GM21381 (cell line): ENCODE results near the gene TMEM255B.

ENCODE experiments used
- ATAC-seq: cut with Tn5 transposase; IDR thresholded peaks from one replicate; pipeline ENCODE4 v1.9.1; 2021; ENCODE audit warnings: mild to moderate bottlenecking, moderate library complexity; ENCODE audit not compliant: unreplicated experiment

TMEM255B gene

GRCh38 chr13:113766035-113766800, 7.2 kb downstream of the TMEM255B start:
- ATAC-seq = no peak

GRCh38 chr13:113767366-113767765, 8.3 kb downstream of the TMEM255B start:
- ATAC-seq = no peak

- no peak for ATAC-seq
These were observed 9.2 kb downstream of the TMEM255B start for GRCh38 chr13:113768018-113768905.

- ATAC-seq = no peak
These were observed 10.1 kb downstream of the TMEM255B start for GRCh38 chr13:113769106-113769505.

- no peak for ATAC-seq
These were observed 10.9 kb downstream of the TMEM255B start for GRCh38 chr13:113769881-113770280.

- no peak for ATAC-seq
These were observed 11.4 kb downstream of the TMEM255B start for GRCh38 chr13:113770441-113770840.

- no peak for ATAC-seq
These were observed 11.9 kb downstream of the TMEM255B start for GRCh38 chr13:113770937-113771336.

- no peak for ATAC-seq
These were observed 12.8 kb downstream of the TMEM255B start for GRCh38 chr13:113771709-113772331.

GRCh38 chr13:113774177-113775107, 15.4 kb downstream of the TMEM255B start:
- ATAC-seq = no peak

GRCh38 chr13:113775451-113776145, 16.6 kb downstream of the TMEM255B start:
- ATAC-seq = no peak

- ATAC-seq = no peak
These were observed 17.5 kb downstream of the TMEM255B start for GRCh38 chr13:113776231-113777125.

GRCh38 chr13:113777311-113778260, 18.6 kb downstream of the TMEM255B start:
- no peak for ATAC-seq

- ATAC-seq = no peak
These were observed 22.5 kb downstream of the TMEM255B start for GRCh38 chr13:113781571-113781970.

- no peak for ATAC-seq
These were observed 23.4 kb downstream of the TMEM255B start for GRCh38 chr13:113782472-113782871.

- ATAC-seq = no peak
These were observed 24.3 kb downstream of the TMEM255B start for GRCh38 chr13:113783200-113783881.

GRCh38 chr13:113783966-113784644, 25.1 kb downstream of the TMEM255B start:
- no peak for ATAC-seq

- ATAC-seq = no peak
These were observed 25.6 kb downstream of the TMEM255B start for GRCh38 chr13:113784645-113785024.
